OCI-LY1 (cell line): ENCODE measurements around the gene OR52A1.
"Not testable (repeated sequence)": the region's sequence is repeated elsewhere in the genome, so short reads cannot be mapped to it uniquely, and the experiment has no call there.

Experiments used
- H2AFZ ChIP-seq: fragments of 200-600 bp; sonication (generic), shearing (Covaris generic); 2 replicates; pipeline ENCODE4 v1.6.0; 2014; ENCODE audit warnings: antibody characterized with exemption, mild to moderate bottlenecking, low read length
- H3F3A ChIP-seq: fragments of 200-600 bp; sonication (generic), shearing (Covaris generic); 2 replicates; pipeline ENCODE4 v1.6.0; 2014; ENCODE audit warnings: mild to moderate bottlenecking, antibody characterized with exemption, low read length, moderate library complexity; ENCODE audit not compliant: insufficient read depth
- H3K27ac ChIP-seq: fragments of 200-600 bp; sonication (generic); 2 replicates; pipeline ENCODE4 v1.5.1; 2014; ENCODE audit warnings: low read length, mixed run types, mild to moderate bottlenecking, low read depth; ENCODE audit not compliant: poor library complexity, severe bottlenecking
- H3K27me3 ChIP-seq: fragments of 200-600 bp; sonication (generic); 2 replicates; pipeline ENCODE4 v1.6.0; 2014; ENCODE audit warnings: antibody characterized with exemption, mild to moderate bottlenecking, low read length, moderate library complexity; ENCODE audit not compliant: insufficient read depth
- H3K36me3 ChIP-seq: fragments of 200-600 bp; sonication (generic); 2 replicates; pipeline ENCODE4 v1.6.1; 2014; ENCODE audit warnings: mild to moderate bottlenecking, antibody characterized with exemption, low read length, moderate library complexity, mixed read lengths; ENCODE audit not compliant: insufficient read depth
- H3K4me1 ChIP-seq: fragments of 200-600 bp; sonication (generic); 2 replicates; pipeline ENCODE4 v1.5.1; 2014; ENCODE audit warnings: mild to moderate bottlenecking, low read length, moderate library complexity; ENCODE audit not compliant: insufficient read depth, severe bottlenecking
- H3K4me2 ChIP-seq: fragments of 200-600 bp; sonication (generic), shearing (Covaris generic); 2 replicates; pipeline ENCODE4 v1.6.1; 2014; ENCODE audit warnings: low read length
- H3K4me3 ChIP-seq: fragments of 200-600 bp; sonication (generic); 2 replicates; pipeline ENCODE4 v1.5.1; 2014; ENCODE audit warnings: low read length, low read depth, mild to moderate bottlenecking, mixed read lengths; ENCODE audit not compliant: poor library complexity, severe bottlenecking
- H3K79me2 ChIP-seq: fragments of 200-600 bp; shearing (Covaris generic); 2 replicates; pipeline ENCODE4 v1.6.1; 2016; ENCODE audit warnings: mixed run types, low read length, mixed read lengths; ENCODE audit not compliant: insufficient read depth
- H3K9ac ChIP-seq: fragments of 200-600 bp; sonication (generic), shearing (Covaris generic); 2 replicates; pipeline ENCODE4 v1.6.1; 2014; ENCODE audit warnings: mild to moderate bottlenecking, low read length, mixed read lengths
- H3K9me2 ChIP-seq: fragments of 200-600 bp; sonication (generic), shearing (Covaris generic); 2 replicates; pipeline ENCODE4 v1.6.1; 2014; ENCODE audit warnings: low read depth, mild to moderate bottlenecking, low read length, mixed read lengths
- H3K9me3 ChIP-seq: fragments of 200-600 bp; shearing (Covaris generic); 2 replicates; pipeline ENCODE4 v1.6.1; 2014; ENCODE audit warnings: low read length, mixed read lengths
- H4K20me1 ChIP-seq: fragments of 200-600 bp; sonication (generic), shearing (Covaris generic); 2 replicates; pipeline ENCODE4 v1.6.0; 2016; ENCODE audit warnings: mild to moderate bottlenecking, low read length; ENCODE audit not compliant: insufficient read depth
- CTCF ChIP-seq: fragments of 200-600 bp; sonication (generic), shearing (Covaris generic); IDR thresholded peaks from 2 replicates; pipeline ENCODE4 v1.5.1; 2017; ENCODE audit warnings: mild to moderate bottlenecking, antibody characterized with exemption, low read length, moderate library complexity, mixed read lengths
- EZH2 ChIP-seq: fragments of 200-600 bp; sonication (generic), shearing (Covaris generic); IDR thresholded peaks from 2 replicates; pipeline ENCODE4 v1.8.0; 2017; ENCODE audit warnings: borderline replicate concordance, mixed run types, mild to moderate bottlenecking, antibody characterized with exemption, low read length, moderate library complexity, mixed read lengths

Gene OR52A1

GRCh38 chr11:5178046-5178837 lies 23.7 kb upstream of the OR52A1 start:
- H2AFZ ChIP-seq = no peak overlapping the region
- H3K4me2 ChIP-seq = no peak overlapping the region
- H4K20me1 ChIP-seq = no peaks in the 10 kb centered on the region
- H3K9me2 ChIP-seq = no peaks in the 10 kb centered on the region
- no peak overlapping the region for H3K4me3 ChIP-seq
- H3F3A ChIP-seq = no peaks in the 10 kb centered on the region
- TF ChIP-seq CTCF (no peak), EZH2 (no peak)
- no peaks in the 10 kb centered on the region for H3K36me3 ChIP-seq
- no peaks in the 10 kb centered on the region for H3K27me3 ChIP-seq
- no peak overlapping the region for H3K27ac ChIP-seq
- H3K4me1 ChIP-seq = no peaks in the 10 kb centered on the region
- H3K9ac ChIP-seq = no peak overlapping the region
- no peaks in the 10 kb centered on the region for H3K9me3 ChIP-seq
- no peaks in the 10 kb centered on the region for H3K79me2 ChIP-seq

GRCh38 chr11:5174934-5175333 lies 20.4 kb upstream of the OR52A1 start:
- no peaks in the 10 kb centered on the region for H3K36me3 ChIP-seq
- no peaks in the 10 kb centered on the region for H3K9me3 ChIP-seq
- no peak overlapping the region for H3K9ac ChIP-seq
- H3K4me2 ChIP-seq = no peak overlapping the region
- no peak overlapping the region for H3K27ac ChIP-seq
- no peak overlapping the region for H2AFZ ChIP-seq
- TF ChIP-seq EZH2 = no peak
- no peak for TF ChIP-seq CTCF
- no peaks in the 10 kb centered on the region for H3K9me2 ChIP-seq
- H3K4me3 ChIP-seq = no peak overlapping the region
- no peaks in the 10 kb centered on the region for H3K79me2 ChIP-seq
- H3F3A ChIP-seq = no peaks in the 10 kb centered on the region
- H3K4me1 ChIP-seq = no peaks in the 10 kb centered on the region
- no peaks in the 10 kb centered on the region for H3K27me3 ChIP-seq
- H4K20me1 ChIP-seq = no peaks in the 10 kb centered on the region

- Histone ChIP-seq H4K20me1 (no peaks in the 10 kb centered on the region), H3K4me2 (no peak overlapping the region), H3K4me3 (no peak overlapping the region), H3K4me1 (no peaks in the 10 kb centered on the region), H3K36me3 (no peaks in the 10 kb centered on the region), H3K79me2 (no peaks in the 10 kb centered on the region), H3K9me2 (no peaks in the 10 kb centered on the region), H3F3A (no peaks in the 10 kb centered on the region), H3K27me3 (no peaks in the 10 kb centered on the region), H3K9me3 (no peaks in the 10 kb centered on the region), H3K9ac (no peak overlapping the region), H3K27ac (no peak overlapping the region), H2AFZ (no peak overlapping the region)
- TF ChIP-seq EZH2 (no peak), CTCF (no peak)
Observed at GRCh38 chr11:5171856-5172255, 17.3 kb upstream of the OR52A1 start.

GRCh38 chr11:5165898-5166297 lies 11.3 kb upstream of the OR52A1 start:
- H3K27me3 ChIP-seq, H3K9ac ChIP-seq, H3K27ac ChIP-seq, H2AFZ ChIP-seq, H3K4me3 ChIP-seq, H3K9me2 ChIP-seq, H3F3A ChIP-seq, H3K9me3 ChIP-seq, H4K20me1 ChIP-seq, H3K4me2 ChIP-seq, H3K36me3 ChIP-seq, H3K4me1 ChIP-seq, H3K79me2 ChIP-seq: not testable (repeated sequence)

- H3K4me3 ChIP-seq, H3K79me2 ChIP-seq, H4K20me1 ChIP-seq, H3K36me3 ChIP-seq, H2AFZ ChIP-seq, H3K9me2 ChIP-seq, H3F3A ChIP-seq, H3K27me3 ChIP-seq, H3K27ac ChIP-seq, H3K4me1 ChIP-seq, H3K9ac ChIP-seq, H3K9me3 ChIP-seq, H3K4me2 ChIP-seq: not testable (repeated sequence)
Observed at GRCh38 chr11:5164807-5165206, 10.2 kb upstream of the OR52A1 start.
